GM12878 (cell line): ENCODE measurements around the gene BSND. TPM values are rescaled to one million over a fixed set of nuclear protein-coding genes. Genes with fewer than 3 reads are reported as not detected.

Experiments used
- ATAC-seq: fragments of 200-7000 bp; cut with Tn5 transposase; 3 replicates; pipeline ENCODE4 v1.9.1; 2020; ENCODE audit warnings: mild to moderate bottlenecking, moderate library complexity
- BruUV-seq: library from RNA; stranded (reverse); fragments of 400-500 nt; replicated peaks from 2 replicates; lab custom pipeline; 2021; lab: Mats Ljungman, UMichigan
- CTCF ChIA-PET: fragments of 300-600 bp; sonication (Branson Sonifier 250); formaldehyde crosslinking; extraction: SDS; loops from one replicate; lab custom pipeline; 2021; ENCODE audit warnings: inconsistent platforms; lab: Yijun Ruan, JAX
- POLR2A ChIA-PET: fragments of 350-600 bp; formaldehyde crosslinking; extraction: SDS; loops from one replicate; lab custom pipeline; 2021; ENCODE audit warnings: inconsistent platforms; lab: Charles Lee
- RAD21 ChIA-PET: fragments of 300-600 bp; sonication (Branson Sonifier 250); formaldehyde crosslinking; loops from one replicate; lab custom pipeline; 2023; ENCODE audit warnings: antibody characterized with exemption; ENCODE audit not compliant: unreplicated experiment; lab: Charles Lee
- SMC1A ChIA-PET: fragments of 300-600 bp; sonication (Branson Sonifier 250); formaldehyde crosslinking; loops from one replicate; lab custom pipeline; 2023; ENCODE audit not compliant: unreplicated experiment, uncharacterized antibody; lab: Charles Lee
- DNase-seq: peaks from one replicate; pipeline ENCODE4 v3.0.0-alpha.2; 2011; ENCODE audit warnings: low read depth, low spot score
- FAIRE-seq: peaks from 3 replicates; lab custom pipeline; 2011; peaks lifted over from hg19 to GRCh38; lab: Jason Lieb, UNC
- H2AFZ ChIP-seq: 2 replicates; pipeline ENCODE4 v1.6.0; 2011; ENCODE audit warnings: low read depth, low read length, control low read depth; ENCODE audit not compliant: control insufficient read depth
- H3K27ac ChIP-seq: 2 replicates; pipeline ENCODE4 v1.5.1; 2011; ENCODE audit warnings: control low read depth; ENCODE audit not compliant: control insufficient read depth, insufficient read depth
- H3K27me3 ChIP-seq, 2 experiments: replicated peaks in 1 of 2; 2 replicates each; pipeline versions ENCODE4 v1.6.0 to v1.6.1; 2011; ENCODE audit warnings: low read length in 1 of 2; ENCODE audit not compliant: control insufficient read depth in 2 of 2, insufficient read depth in 2 of 2
- H3K36me3 ChIP-seq, 2 experiments: 2 replicates each; pipeline ENCODE4 v1.5.1; 2011; ENCODE audit warnings: low read length in 1 of 2; ENCODE audit not compliant: control insufficient read depth in 2 of 2, insufficient read depth in 2 of 2
- H3K4me1 ChIP-seq: 2 replicates; pipeline ENCODE4 v1.6.1; 2011; ENCODE audit warnings: mild to moderate bottlenecking, low read length, moderate library complexity, mixed read lengths; ENCODE audit not compliant: control insufficient read depth, insufficient read depth
- H3K4me2 ChIP-seq: 2 replicates; pipeline ENCODE4 v1.6.0; 2011; ENCODE audit warnings: control low read depth; ENCODE audit not compliant: control insufficient read depth, insufficient read depth
- H3K4me3 ChIP-seq: fragments of 200-600 bp; sonication (generic); 2 replicates; pipeline ENCODE4 v1.5.1; 2016
- H3K79me2 ChIP-seq: 2 replicates; pipeline ENCODE4 v1.6.0; 2011; ENCODE audit warnings: low read length; ENCODE audit not compliant: control insufficient read depth, insufficient read depth
- H3K9ac ChIP-seq: 2 replicates; pipeline ENCODE4 v1.8.0; 2011; ENCODE audit warnings: low read length, control low read depth, mixed read lengths; ENCODE audit not compliant: control insufficient read depth, insufficient read depth
- H3K9me3 ChIP-seq: replicated peaks from 3 replicates; pipeline ENCODE4 v1.5.1; 2011; ENCODE audit warnings: mild to moderate bottlenecking, low read length; ENCODE audit not compliant: control insufficient read depth, insufficient read depth
- H4K20me1 ChIP-seq: 2 replicates; pipeline ENCODE4 v1.6.0; 2011; ENCODE audit not compliant: control insufficient read depth, insufficient read depth
- CREM ChIP-seq: IDR thresholded peaks from 2 replicates; pipeline ENCODE4 v1.6.1; 2014; ENCODE audit warnings: antibody characterized with exemption, low read depth
- IKZF1 ChIP-seq: fragments of 450-650 bp; conservative IDR thresholded peaks from 2 replicates; pipeline ENCODE4 v1.6.1; 2017; ENCODE audit warnings: antibody characterized with exemption, mild to moderate bottlenecking
- MTA2 ChIP-seq: fragments of 450-650 bp; IDR thresholded peaks from 2 replicates; pipeline ENCODE4 v1.6.1; 2016; ENCODE audit warnings: low read depth, mild to moderate bottlenecking, moderate library complexity
- NR2C2 ChIP-seq: IDR thresholded peaks from 2 replicates; pipeline ENCODE4 v1.6.1; 2011; ENCODE audit warnings: borderline replicate concordance, low read depth; ENCODE audit not compliant: control insufficient read depth, insufficient read length
- POLR2AphosphoS2 ChIP-seq: IDR thresholded peaks from 2 replicates; pipeline ENCODE4 v1.6.1; 2011; ENCODE audit warnings: low read depth, mild to moderate bottlenecking, low read length, improper control_type of control experiment, moderate library complexity
- RCOR1 ChIP-seq: conservative IDR thresholded peaks from 2 replicates; pipeline ENCODE4 v1.6.1; 2012; ENCODE audit warnings: low read depth, low read length, improper control_type of control experiment
- ZNF384 ChIP-seq: IDR thresholded peaks from 2 replicates; pipeline ENCODE4 v1.6.1; 2012; ENCODE audit warnings: low read depth, mild to moderate bottlenecking, low read length, improper control_type of control experiment, borderline replicate concordance
- WGBS: methylation state at CpG from one replicate; pipeline ENCODE4 v1.1.6; 2016; ENCODE audit warnings: low lambda C conversion rate; ENCODE audit not compliant: insufficient replicate concordance, insufficient coverage; ENCODE audit errors: missing lambda C conversion rate; 5-methylcytosine and 5-hydroxymethylcytosine counted together
- in situ Hi-C: fragments of 300-500 bp; cut with MboI; formaldehyde crosslinking; loops from 9 replicates; pipeline ENCODE4 v1.14.3; 2018; ENCODE audit warnings: mixed read lengths
- intact Hi-C: fragments of 100-400 bp; cut with micrococcal nuclease; formaldehyde crosslinking; loops from one replicate; pipeline ENCODE4 v1.14.2; 2022; ENCODE audit not compliant: unreplicated experiment
- polyA plus RNA-seq, 11 experiments: library from polyadenylated mRNA; depleted of rRNA in 4 of 11; unstranded in 6 of 11; stranded (reverse) in 5 of 11; fragments of >200 nt; fragmentation: Nextera tagmentation in 4 of 11; fragmentation: Illumina TruSeq in 1 of 11; extraction: Ambion mirVana in 4 of 11; extraction: Trizol in 1 of 11; gene quantifications; 1 replicate in 1 of 11; 2 replicates in 10 of 11; pipeline versions ENCODE4 v1.2.1 to v1.2.3, GENCODE V29; 2011 to 2016; ENCODE audit warnings: inconsistent platforms in 2 of 11, missing spikeins in 2 of 11, low read depth in 1 of 11
- total RNA-seq, 4 experiments: library from RNA; depleted of rRNA in 3 of 4; stranded (reverse); fragments of >200 nt in 3 of 4; fragmentation: Illumina TruSeq in 1 of 4; extraction: Trizol in 1 of 4; gene quantifications; 2 replicates each; pipeline versions ENCODE4 v1.2.1 to v1.2.3, GENCODE V29; 2013 to 2021
- TF ChIP-seq, protein P1 (sequence below): fragments of 450-650 bp; IDR thresholded peaks from 2 replicates; pipeline ENCODE4 v1.6.1; 2017; ENCODE audit warnings: mild to moderate bottlenecking, moderate library complexity
- TF ChIP-seq, protein P2 (sequence below): fragments of 450-650 bp; IDR thresholded peaks from 2 replicates; pipeline ENCODE4 v1.6.1; 2017; ENCODE audit warnings: borderline replicate concordance
- TF ChIP-seq, protein P3 (sequence below): IDR thresholded peaks from 2 replicates; pipeline ENCODE4 v1.6.1; 2012; ENCODE audit warnings: low read depth, low read length, improper control_type of control experiment
- TF ChIP-seq, protein P4 (sequence below): fragments of 450-650 bp; IDR thresholded peaks from 2 replicates; pipeline ENCODE4 v1.6.1; 2016; ENCODE audit warnings: mild to moderate bottlenecking

Gene BSND
- total and polyA plus RNA-seq, 10 of the 15 experiments (the other 5 are each of a cell fraction or from before 2014, with no cell fraction given): not detected

DNA sequence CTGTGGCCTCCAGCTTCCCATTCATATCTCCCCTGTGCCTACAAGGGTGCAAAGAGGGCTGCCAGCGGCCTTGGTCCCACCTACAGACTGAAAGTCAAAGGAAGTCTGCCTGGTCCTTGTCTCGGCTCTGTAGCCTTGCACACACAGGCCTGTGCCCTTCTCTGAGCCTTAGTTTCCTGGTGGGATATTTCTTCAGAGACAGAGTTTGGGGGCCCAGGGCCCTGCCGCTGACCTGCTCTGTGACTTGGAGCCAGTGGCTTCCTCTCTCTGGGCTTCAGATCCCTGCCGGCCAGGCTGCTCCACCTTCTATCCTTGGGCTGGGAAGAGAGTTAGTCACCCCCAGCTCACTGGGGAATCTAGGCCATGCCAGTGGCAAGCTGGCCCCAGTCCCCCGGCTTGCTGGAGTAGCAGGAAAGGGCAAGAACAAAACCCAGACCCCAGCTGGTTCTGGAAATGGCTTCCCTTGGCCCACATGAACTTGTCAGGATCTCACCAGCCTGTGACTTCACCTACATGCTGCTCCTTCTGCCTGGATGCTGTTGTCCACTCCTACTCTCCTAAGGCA is 19.3 kb upstream of the BSND start:
- FAIRE-seq (no peak), ATAC-seq (no peak), DNase-seq (no peak)
- ChIA-PET POLR2A (no interaction called here), SMC1A (no interaction called here), RAD21 (no interaction called here), CTCF (interaction anchor here (0.8 to 2.7 kb wide), 4 partner anchors 13 to 34 kb away, joined by 3 to 13 read pairs (median 4); no protein-coding TSS in a partner anchor)
- no peak overlapping the region for H2AFZ ChIP-seq
- H3K79me2 ChIP-seq: no peaks in the 10 kb centered on the region
- TF ChIP-seq MTA2 (no peak), ZNF384 (no peak), POLR2AphosphoS2 (no peak), CREM (no peak), NR2C2 (no peak), RCOR1 (no peak), IKZF1 (no peak)
- TF ChIP-seq, protein P1, sequence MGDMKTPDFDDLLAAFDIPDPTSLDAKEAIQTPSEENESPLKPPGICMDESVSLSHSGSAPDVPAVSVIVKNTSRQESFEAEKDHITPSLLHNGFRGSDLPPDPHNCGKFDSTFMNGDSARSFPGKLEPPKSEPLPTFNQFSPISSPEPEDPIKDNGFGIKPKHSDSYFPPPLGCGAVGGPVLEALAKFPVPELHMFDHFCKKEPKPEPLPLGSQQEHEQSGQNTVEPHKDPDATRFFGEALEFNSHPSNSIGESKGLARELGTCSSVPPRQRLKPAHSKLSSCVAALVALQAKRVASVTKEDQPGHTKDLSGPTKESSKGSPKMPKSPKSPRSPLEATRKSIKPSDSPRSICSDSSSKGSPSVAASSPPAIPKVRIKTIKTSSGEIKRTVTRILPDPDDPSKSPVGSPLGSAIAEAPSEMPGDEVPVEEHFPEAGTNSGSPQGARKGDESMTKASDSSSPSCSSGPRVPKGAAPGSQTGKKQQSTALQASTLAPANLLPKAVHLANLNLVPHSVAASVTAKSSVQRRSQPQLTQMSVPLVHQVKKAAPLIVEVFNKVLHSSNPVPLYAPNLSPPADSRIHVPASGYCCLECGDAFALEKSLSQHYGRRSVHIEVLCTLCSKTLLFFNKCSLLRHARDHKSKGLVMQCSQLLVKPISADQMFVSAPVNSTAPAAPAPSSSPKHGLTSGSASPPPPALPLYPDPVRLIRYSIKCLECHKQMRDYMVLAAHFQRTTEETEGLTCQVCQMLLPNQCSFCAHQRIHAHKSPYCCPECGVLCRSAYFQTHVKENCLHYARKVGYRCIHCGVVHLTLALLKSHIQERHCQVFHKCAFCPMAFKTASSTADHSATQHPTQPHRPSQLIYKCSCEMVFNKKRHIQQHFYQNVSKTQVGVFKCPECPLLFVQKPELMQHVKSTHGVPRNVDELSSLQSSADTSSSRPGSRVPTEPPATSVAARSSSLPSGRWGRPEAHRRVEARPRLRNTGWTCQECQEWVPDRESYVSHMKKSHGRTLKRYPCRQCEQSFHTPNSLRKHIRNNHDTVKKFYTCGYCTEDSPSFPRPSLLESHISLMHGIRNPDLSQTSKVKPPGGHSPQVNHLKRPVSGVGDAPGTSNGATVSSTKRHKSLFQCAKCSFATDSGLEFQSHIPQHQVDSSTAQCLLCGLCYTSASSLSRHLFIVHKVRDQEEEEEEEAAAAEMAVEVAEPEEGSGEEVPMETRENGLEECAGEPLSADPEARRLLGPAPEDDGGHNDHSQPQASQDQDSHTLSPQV: no peak
- TF ChIP-seq, protein P2, sequence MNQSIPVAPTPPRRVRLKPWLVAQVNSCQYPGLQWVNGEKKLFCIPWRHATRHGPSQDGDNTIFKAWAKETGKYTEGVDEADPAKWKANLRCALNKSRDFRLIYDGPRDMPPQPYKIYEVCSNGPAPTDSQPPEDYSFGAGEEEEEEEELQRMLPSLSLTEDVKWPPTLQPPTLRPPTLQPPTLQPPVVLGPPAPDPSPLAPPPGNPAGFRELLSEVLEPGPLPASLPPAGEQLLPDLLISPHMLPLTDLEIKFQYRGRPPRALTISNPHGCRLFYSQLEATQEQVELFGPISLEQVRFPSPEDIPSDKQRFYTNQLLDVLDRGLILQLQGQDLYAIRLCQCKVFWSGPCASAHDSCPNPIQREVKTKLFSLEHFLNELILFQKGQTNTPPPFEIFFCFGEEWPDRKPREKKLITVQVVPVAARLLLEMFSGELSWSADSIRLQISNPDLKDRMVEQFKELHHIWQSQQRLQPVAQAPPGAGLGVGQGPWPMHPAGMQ: no peak
- TF ChIP-seq, protein P3, sequence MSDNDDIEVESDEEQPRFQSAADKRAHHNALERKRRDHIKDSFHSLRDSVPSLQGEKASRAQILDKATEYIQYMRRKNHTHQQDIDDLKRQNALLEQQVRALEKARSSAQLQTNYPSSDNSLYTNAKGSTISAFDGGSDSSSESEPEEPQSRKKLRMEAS: no peak
- TF ChIP-seq, protein P4, sequence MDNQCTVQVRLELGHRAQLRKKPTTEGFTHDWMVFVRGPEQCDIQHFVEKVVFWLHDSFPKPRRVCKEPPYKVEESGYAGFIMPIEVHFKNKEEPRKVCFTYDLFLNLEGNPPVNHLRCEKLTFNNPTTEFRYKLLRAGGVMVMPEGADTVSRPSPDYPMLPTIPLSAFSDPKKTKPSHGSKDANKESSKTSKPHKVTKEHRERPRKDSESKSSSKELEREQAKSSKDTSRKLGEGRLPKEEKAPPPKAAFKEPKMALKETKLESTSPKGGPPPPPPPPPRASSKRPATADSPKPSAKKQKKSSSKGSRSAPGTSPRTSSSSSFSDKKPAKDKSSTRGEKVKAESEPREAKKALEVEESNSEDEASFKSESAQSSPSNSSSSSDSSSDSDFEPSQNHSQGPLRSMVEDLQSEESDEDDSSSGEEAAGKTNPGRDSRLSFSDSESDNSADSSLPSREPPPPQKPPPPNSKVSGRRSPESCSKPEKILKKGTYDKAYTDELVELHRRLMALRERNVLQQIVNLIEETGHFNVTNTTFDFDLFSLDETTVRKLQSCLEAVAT: no peak
- H3K36me3 ChIP-seq: no peaks in the 10 kb centered on the region
- 22% methylated on average over 5 of the region's 5 CpGs for WGBS
- BruUV-seq: no TSS peak
- H3K4me2 ChIP-seq: no peak overlapping the region
- peaks cover 2 to 3% of the 10 kb centered on the region in 2 experiments; a peak in 1 of 4 replicates for H3K27me3 ChIP-seq
- H3K4me1 ChIP-seq: no peaks in the 10 kb centered on the region
- H3K4me3 ChIP-seq: no peak overlapping the region
- intact Hi-C loops: no loop called here
- H4K20me1 ChIP-seq: no peaks in the 10 kb centered on the region
- no peak overlapping the region for H3K27ac ChIP-seq
- H3K9me3 ChIP-seq: no peaks in the 10 kb centered on the region
- in situ Hi-C loops: no loop called here
- no peak overlapping the region for H3K9ac ChIP-seq
